ENCODE results near the gene CD247. TPM values are rescaled to one million over a fixed set of nuclear protein-coding genes. Genes with fewer than 3 reads are reported as not detected.

CD247 gene
- total RNA-seq, 4 donors from 2014 or later, result 0.33 TPM; not detected in 3

DNA sequence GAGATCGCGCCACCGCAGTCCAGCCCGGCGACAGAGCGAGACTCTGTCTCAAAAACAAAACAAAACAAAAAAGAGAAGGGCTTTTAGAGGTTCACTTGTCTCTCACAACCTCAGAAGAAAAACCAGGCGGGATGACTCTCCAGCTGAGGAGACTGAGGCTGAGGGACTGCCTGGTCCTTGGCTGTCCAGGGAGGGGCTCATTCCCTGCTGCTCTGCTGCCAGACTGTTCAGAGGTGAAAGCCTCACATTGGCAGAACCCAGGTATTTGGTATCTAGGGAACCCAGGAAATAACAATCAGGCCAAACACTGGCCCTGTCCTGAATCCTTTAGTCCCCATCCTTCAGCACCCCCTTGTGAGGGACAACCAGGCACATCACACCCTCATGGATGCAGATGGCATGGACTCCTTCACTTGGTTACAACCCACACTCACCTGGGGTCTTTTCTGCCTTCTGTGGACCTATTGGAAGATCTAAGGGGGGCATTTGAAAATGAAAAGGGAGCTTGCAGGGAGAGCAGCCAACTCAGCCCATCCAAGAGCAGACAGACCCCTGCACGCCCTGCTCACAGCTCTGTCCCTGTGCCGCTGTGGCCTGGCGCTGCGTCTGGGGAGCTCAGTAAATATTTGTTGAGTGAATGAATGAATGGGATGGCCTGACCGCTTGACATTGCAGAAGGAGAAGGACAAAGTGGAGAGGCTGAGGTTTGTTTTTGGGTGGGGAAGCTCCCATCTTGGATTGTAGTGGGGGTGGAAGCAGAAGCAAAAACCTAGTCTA is 33.4 kb downstream of the CD247 start:
- Histone ChIP-seq H3K36me3 (no peaks in the 10 kb centered on the region), H3K9me3 (no peaks in the 10 kb centered on the region), H3K4me3 (no peak overlapping the region), H3K4me1 (no peaks in the 10 kb centered on the region), H3K27me3 (no peaks in the 10 kb centered on the region), H3K27ac (no peak overlapping the region)
- intact Hi-C loops (cut with DNase I; ENCODE audit: low total_unique reads), result no loop called here
- no peak for ATAC-seq
- TF ChIP-seq, protein P1, sequence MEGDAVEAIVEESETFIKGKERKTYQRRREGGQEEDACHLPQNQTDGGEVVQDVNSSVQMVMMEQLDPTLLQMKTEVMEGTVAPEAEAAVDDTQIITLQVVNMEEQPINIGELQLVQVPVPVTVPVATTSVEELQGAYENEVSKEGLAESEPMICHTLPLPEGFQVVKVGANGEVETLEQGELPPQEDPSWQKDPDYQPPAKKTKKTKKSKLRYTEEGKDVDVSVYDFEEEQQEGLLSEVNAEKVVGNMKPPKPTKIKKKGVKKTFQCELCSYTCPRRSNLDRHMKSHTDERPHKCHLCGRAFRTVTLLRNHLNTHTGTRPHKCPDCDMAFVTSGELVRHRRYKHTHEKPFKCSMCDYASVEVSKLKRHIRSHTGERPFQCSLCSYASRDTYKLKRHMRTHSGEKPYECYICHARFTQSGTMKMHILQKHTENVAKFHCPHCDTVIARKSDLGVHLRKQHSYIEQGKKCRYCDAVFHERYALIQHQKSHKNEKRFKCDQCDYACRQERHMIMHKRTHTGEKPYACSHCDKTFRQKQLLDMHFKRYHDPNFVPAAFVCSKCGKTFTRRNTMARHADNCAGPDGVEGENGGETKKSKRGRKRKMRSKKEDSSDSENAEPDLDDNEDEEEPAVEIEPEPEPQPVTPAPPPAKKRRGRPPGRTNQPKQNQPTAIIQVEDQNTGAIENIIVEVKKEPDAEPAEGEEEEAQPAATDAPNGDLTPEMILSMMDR (IDR thresholded peaks at IDR 0.05 in 4 of 5, conservative IDR thresholded peaks at IDR 0.05 in 1 of 5), result no peak
- TF ChIP-seq POLR2A (IDR thresholded peaks at IDR 0.05), result no peak
- DNase-seq, result no peak
- in situ Hi-C loops (cut with MboI; ENCODE audit: low sequenced_read_pairs in 4 of 4), result loop anchor here in 1 of 4 donors (10.0 kb wide), 1 partner anchor 60 kb away; no protein-coding TSS in a partner anchor

DNA sequence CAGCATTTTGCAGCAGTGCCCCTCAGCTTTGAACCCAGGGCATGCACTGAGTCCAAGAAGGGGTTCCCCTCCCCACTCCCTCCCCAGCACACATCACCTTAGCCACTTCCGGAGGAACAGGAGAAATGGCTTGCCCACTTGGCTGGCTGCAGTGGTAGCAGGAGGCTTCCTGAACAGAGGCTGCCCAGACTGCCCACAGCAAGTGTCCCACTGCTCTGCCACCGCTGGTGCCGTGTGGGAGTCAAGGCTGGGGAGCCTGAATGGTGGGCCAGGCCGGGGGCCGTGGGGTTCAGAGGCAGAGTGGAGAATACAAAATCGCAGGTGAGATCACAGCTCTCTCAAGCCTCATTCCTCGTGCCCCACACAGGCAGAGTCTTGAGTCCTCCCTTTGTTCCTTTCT is 34.5 kb downstream of the CD247 start:
- DNase-seq (no peak), ATAC-seq (no peak)
- Histone ChIP-seq H3K27ac (no peak overlapping the region), H3K4me1 (no peaks in the 10 kb centered on the region), H3K9me3 (no peaks in the 10 kb centered on the region), H3K36me3 (no peaks in the 10 kb centered on the region), H3K27me3 (no peaks in the 10 kb centered on the region), H3K4me3 (no peak overlapping the region)
- intact Hi-C loops (cut with DNase I; ENCODE audit: low total_unique reads), result no loop called here
- TF ChIP-seq, protein P1 (IDR thresholded peaks at IDR 0.05 in 4 of 5, conservative IDR thresholded peaks at IDR 0.05 in 1 of 5), result no peak
- no peak for TF ChIP-seq POLR2A (IDR thresholded peaks at IDR 0.05)
- in situ Hi-C loops (cut with MboI; ENCODE audit: low sequenced_read_pairs in 4 of 4), result loop anchor here in 1 of 4 donors (10.0 kb wide), 1 partner anchor 59 kb away; no protein-coding TSS in a partner anchor

DNA sequence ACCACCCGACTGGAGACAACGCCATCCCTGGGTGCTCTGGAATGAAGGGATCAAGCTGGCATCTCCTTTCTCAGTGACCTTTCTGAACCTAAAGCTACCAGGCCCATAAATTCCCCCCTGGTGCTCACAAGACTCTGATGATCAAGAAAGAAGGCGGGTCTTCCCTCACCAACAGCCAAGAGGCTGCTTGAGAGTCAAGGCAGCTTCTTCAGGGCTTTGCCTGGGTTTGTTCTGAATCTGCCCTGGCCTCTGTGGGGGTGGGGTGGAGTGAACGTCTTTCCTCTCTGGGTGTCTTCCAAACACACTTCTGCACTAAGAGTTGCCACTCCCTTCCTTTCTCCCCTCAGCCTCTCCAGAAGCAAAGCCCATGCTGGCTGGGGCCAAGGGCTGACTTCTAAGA is 36.1 kb downstream of the CD247 start:
- no peak for ATAC-seq
- no peak for DNase-seq
- TF ChIP-seq, protein P1 (IDR thresholded peaks at IDR 0.05 in 4 of 5, conservative IDR thresholded peaks at IDR 0.05 in 1 of 5), result no peak
- TF ChIP-seq POLR2A (IDR thresholded peaks at IDR 0.05), result no peak
- Histone ChIP-seq H3K27ac (no peak overlapping the region), H3K27me3 (no peaks in the 10 kb centered on the region), H3K4me3 (no peak overlapping the region), H3K9me3 (no peaks in the 10 kb centered on the region), H3K36me3 (no peaks in the 10 kb centered on the region), H3K4me1 (no peaks in the 10 kb centered on the region)
- in situ Hi-C loops (cut with MboI; ENCODE audit: low sequenced_read_pairs in 4 of 4), result loop anchor here in 1 of 4 donors (10.0 kb wide), 1 partner anchor 57 kb away; no protein-coding TSS in a partner anchor
- intact Hi-C loops (cut with DNase I; ENCODE audit: low total_unique reads), result no loop called here

DNA sequence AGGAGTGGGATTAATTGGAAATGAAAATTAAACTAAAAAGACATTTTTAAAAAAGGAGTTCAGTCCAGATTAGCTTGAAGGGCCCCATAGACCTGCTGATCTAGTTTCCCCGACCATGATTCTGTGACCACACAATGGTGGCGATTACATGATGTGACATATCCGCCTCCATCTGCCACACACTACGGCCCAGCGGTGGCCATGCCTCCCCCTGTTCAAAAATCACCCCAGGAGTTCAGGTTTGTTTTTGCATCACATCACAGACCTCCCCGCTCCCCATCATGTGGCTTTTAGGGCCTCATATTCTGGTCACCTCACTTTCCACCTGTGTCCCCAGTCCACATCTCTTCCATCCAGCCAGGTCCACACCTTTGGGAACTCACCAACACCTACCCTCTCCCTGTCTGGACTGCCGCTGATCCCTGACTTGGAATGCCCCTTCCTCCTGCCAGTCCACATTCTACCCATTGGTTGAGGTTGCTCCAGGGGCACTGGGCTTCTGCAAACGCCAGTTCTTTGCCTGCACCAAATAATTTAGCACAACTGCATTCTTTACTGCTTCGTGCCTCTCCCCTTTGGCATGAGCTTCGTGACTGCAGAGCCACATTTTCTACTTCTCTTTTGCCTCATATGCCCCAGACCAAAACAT is 38.9 kb downstream of the CD247 start:
- DNase-seq, result no peak
- Histone ChIP-seq H3K9me3 (no peaks in the 10 kb centered on the region), H3K36me3 (no peaks in the 10 kb centered on the region), H3K4me3 (no peak overlapping the region), H3K4me1 (no peaks in the 10 kb centered on the region), H3K27ac (no peak overlapping the region), H3K27me3 (no peaks in the 10 kb centered on the region)
- in situ Hi-C loops (cut with MboI; ENCODE audit: low sequenced_read_pairs in 4 of 4), result no loop called here
- TF ChIP-seq, protein P1 (IDR thresholded peaks at IDR 0.05 in 4 of 5, conservative IDR thresholded peaks at IDR 0.05 in 1 of 5), result no peak
- TF ChIP-seq POLR2A (IDR thresholded peaks at IDR 0.05), result no peak
- intact Hi-C loops (cut with DNase I; ENCODE audit: low total_unique reads), result no loop called here
- no peak for ATAC-seq
